Bronchial epithelial cell (primary cell): Measurements from ENCODE around the gene RBL2. TPM values are rescaled to one million over a fixed set of nuclear protein-coding genes. Genes with fewer than 3 reads are reported as not detected.

ENCODE experiments used
- DNase-seq: peaks from one replicate; pipeline ENCODE4 v3.0.0-alpha.2; 2010; ENCODE audit warnings: low read depth
- FAIRE-seq: peaks from 2 replicates; lab custom pipeline; 2011; peaks lifted over from hg19 to GRCh38; lab: Jason Lieb, UNC
- H3K27me3 ChIP-seq: 2 replicates; pipeline ENCODE4 v1.5.1; 2011; ENCODE audit warnings: low read length; ENCODE audit not compliant: control insufficient read depth, insufficient read depth
- H3K36me3 ChIP-seq: 2 replicates; pipeline ENCODE4 v1.5.1; 2011; ENCODE audit warnings: low read length; ENCODE audit not compliant: control insufficient read depth, insufficient read depth
- H3K4me3 ChIP-seq: 2 replicates; pipeline ENCODE4 v1.5.1; 2011; ENCODE audit warnings: mild to moderate bottlenecking, low read depth, low read length, control low read depth
- CTCF ChIP-seq: IDR thresholded peaks from 2 replicates; pipeline ENCODE4 v1.5.1; 2011; ENCODE audit warnings: mild to moderate bottlenecking, moderate library complexity, low read length, control low read depth, inconsistent platforms; ENCODE audit not compliant: insufficient read depth, severe bottlenecking
- total RNA-seq: library from RNA; depleted of rRNA; stranded (reverse); fragments of >200 nt; gene quantifications from 2 replicates; pipeline ENCODE4 v1.2.1, GENCODE V29; 2014

The RBL2 gene
- total RNA-seq, 1 donor from 2014 or later = 23.7 TPM

- H3K4me3 ChIP-seq = no peak overlapping the region
- no peak for TF ChIP-seq CTCF
- no peaks in the 10 kb centered on the region for H3K36me3 ChIP-seq
- DNase-seq (peak; percentile 55), FAIRE-seq (no peak)
- H3K27me3 ChIP-seq = no peaks in the 10 kb centered on the region
These were observed 70.4 kb downstream of the RBL2 start for GRCh38 chr16:53504665-53505064.

GRCh38 chr16:53506254-53506653 is 72.0 kb downstream of the RBL2 start:
- Histone ChIP-seq H3K27me3 (no peaks in the 10 kb centered on the region), H3K36me3 (no peaks in the 10 kb centered on the region), H3K4me3 (no peak overlapping the region)
- FAIRE-seq (no peak), DNase-seq (no peak)
- TF ChIP-seq CTCF = no peak

- DNase-seq = no peak
- H3K27me3 ChIP-seq = no peaks in the 10 kb centered on the region
- H3K4me3 ChIP-seq = no peak overlapping the region
- FAIRE-seq = no peak
- TF ChIP-seq CTCF = no peak
- no peaks in the 10 kb centered on the region for H3K36me3 ChIP-seq
These were observed 73.4 kb downstream of the RBL2 start for GRCh38 chr16:53507464-53508179.

GRCh38 chr16:53509906-53510703 is 75.8 kb downstream of the RBL2 start:
- DNase-seq = peak; percentile 50
- Histone ChIP-seq H3K4me3 (no peak overlapping the region), H3K36me3 (no peaks in the 10 kb centered on the region), H3K27me3 (no peaks in the 10 kb centered on the region)
- no peak for FAIRE-seq
- TF ChIP-seq CTCF = peak; percentile 90

- no peak for TF ChIP-seq CTCF
- Histone ChIP-seq H3K36me3 (no peaks in the 10 kb centered on the region), H3K4me3 (no peak overlapping the region), H3K27me3 (no peaks in the 10 kb centered on the region)
- FAIRE-seq (no peak), DNase-seq (no peak)
These were observed 76.4 kb downstream of the RBL2 start for GRCh38 chr16:53510704-53511070.
